Thoracic aorta (tissue), 2 donors: ENCODE data around the gene DSTYK. TPM values are rescaled to one million over a fixed set of nuclear protein-coding genes. Genes with fewer than 3 reads are reported as not detected.

ENCODE experiments used
- ATAC-seq: fragments of 150-250 bp; one replicate; pipeline ENCODE4 v1.8.0; 2017; ENCODE audit warnings: low read depth; ENCODE audit not compliant: insufficient number of reproducible peaks, low FRiP score
- DNase-seq: peaks from one replicate; pipeline ENCODE4 v3.0.0-alpha.2; 2020; ENCODE audit warnings: low spot score
- H3K27ac ChIP-seq, 2 donors: fragments of 200-600 bp; sonication (generic); 1 replicate in 1 of 2; 2 replicates in 1 of 2; pipeline ENCODE4 v1.5.1; 2016; ENCODE audit warnings: mild to moderate bottlenecking in 2 of 2, moderate library complexity in 2 of 2
- H3K27me3 ChIP-seq: fragments of 200-600 bp; sonication (generic); replicated peaks from 2 replicates; pipeline ENCODE4 v1.6.0; 2016; ENCODE audit warnings: mild to moderate bottlenecking; ENCODE audit not compliant: insufficient read depth
- H3K36me3 ChIP-seq: fragments of 200-600 bp; sonication (generic); one replicate; pipeline ENCODE4 v1.5.1; 2016
- H3K4me1 ChIP-seq, 2 donors: fragments of 200-600 bp; sonication (generic); 1 replicate in 1 of 2; 2 replicates in 1 of 2; pipeline versions ENCODE4 v1.5.1 to v1.6.0; 2016; ENCODE audit warnings: low read depth in 2 of 2, mild to moderate bottlenecking in 1 of 2; ENCODE audit not compliant: control insufficient read depth in 1 of 2
- H3K4me3 ChIP-seq: fragments of 200-600 bp; sonication (generic); 2 replicates; pipeline ENCODE4 v1.5.1; 2016; ENCODE audit warnings: mild to moderate bottlenecking
- H3K9me3 ChIP-seq: fragments of 200-600 bp; sonication (generic); 2 replicates; pipeline ENCODE4 v1.5.1; 2016
- total RNA-seq, 2 donors: library from RNA; depleted of rRNA; stranded (reverse); fragments of >200 nt; gene quantifications; one replicate each; pipeline versions ENCODE4 v1.1.0 to v1.2.3, GENCODE V29; 2016
- TF ChIP-seq, protein P1 (sequence below): fragments of 200-600 bp; sonication (generic); IDR thresholded peaks from one replicate; pipeline ENCODE4 v1.5.1; 2019; ENCODE audit warnings: antibody characterized with exemption

Gene DSTYK
- total RNA-seq, 2 donors from 2014 or later: 12.9 to 14.4 TPM

DNA sequence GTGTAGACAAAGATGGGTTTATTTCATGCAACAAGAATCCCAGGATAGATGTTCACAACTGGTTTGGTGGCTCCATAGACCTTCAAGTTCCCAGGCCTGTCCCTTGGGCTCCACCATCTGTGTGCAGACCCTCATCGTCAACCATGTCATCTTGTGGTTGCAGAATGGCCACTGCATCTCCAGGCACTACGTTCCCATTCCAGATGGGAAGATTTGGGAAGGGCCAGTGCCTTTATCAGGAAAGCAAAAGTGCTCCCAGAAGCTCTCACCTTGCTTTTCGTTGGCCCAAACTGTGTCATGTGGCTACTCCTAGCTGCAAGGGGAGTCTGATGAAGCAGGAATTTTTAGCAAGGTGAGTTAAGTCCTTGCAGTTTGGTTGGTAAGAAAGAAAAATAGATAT is 29.1 kb upstream of the DSTYK start:
- Histone ChIP-seq H3K36me3 (peaks cover 9% of the 10 kb centered on the region), H3K4me3 (no peak overlapping the region), H3K4me1 (peaks cover 1 to 16% of the 10 kb centered on the region in 2 donors), H3K27me3 (no peaks in the 10 kb centered on the region), H3K9me3 (no peaks in the 10 kb centered on the region), H3K27ac (no peak overlapping the region)
- ATAC-seq (no peak), DNase-seq (no peak)
- TF ChIP-seq, protein P1, sequence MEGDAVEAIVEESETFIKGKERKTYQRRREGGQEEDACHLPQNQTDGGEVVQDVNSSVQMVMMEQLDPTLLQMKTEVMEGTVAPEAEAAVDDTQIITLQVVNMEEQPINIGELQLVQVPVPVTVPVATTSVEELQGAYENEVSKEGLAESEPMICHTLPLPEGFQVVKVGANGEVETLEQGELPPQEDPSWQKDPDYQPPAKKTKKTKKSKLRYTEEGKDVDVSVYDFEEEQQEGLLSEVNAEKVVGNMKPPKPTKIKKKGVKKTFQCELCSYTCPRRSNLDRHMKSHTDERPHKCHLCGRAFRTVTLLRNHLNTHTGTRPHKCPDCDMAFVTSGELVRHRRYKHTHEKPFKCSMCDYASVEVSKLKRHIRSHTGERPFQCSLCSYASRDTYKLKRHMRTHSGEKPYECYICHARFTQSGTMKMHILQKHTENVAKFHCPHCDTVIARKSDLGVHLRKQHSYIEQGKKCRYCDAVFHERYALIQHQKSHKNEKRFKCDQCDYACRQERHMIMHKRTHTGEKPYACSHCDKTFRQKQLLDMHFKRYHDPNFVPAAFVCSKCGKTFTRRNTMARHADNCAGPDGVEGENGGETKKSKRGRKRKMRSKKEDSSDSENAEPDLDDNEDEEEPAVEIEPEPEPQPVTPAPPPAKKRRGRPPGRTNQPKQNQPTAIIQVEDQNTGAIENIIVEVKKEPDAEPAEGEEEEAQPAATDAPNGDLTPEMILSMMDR: no peak

DNA sequence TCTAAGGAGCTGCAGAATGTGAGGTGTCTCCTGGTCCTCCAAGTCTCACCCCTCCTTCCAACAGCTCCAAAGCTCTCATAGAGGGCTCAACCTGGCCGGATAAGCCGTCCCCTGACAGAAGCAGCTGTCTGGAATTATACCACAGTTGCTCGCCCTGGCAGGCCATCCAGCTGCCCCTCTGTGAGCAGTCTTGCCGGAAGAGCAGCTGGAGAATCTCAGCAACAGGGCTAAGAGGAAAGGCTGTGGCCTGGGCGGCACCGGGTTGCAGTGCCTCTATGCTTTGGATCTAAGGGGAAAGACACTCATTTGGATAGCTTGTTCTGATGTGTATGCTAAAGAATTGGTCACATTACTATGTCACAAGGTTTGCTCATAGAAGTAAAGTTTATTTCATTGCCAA is 28.6 kb upstream of the DSTYK start:
- Histone ChIP-seq H3K9me3 (no peaks in the 10 kb centered on the region), H3K4me1 (peaks cover 5 to 21% of the 10 kb centered on the region in 2 donors), H3K36me3 (peaks cover 9% of the 10 kb centered on the region), H3K4me3 (no peak overlapping the region), H3K27me3 (no peaks in the 10 kb centered on the region), H3K27ac (no peak overlapping the region)
- DNase-seq (no peak), ATAC-seq (no peak)
- TF ChIP-seq, protein P1: no peak

DNA sequence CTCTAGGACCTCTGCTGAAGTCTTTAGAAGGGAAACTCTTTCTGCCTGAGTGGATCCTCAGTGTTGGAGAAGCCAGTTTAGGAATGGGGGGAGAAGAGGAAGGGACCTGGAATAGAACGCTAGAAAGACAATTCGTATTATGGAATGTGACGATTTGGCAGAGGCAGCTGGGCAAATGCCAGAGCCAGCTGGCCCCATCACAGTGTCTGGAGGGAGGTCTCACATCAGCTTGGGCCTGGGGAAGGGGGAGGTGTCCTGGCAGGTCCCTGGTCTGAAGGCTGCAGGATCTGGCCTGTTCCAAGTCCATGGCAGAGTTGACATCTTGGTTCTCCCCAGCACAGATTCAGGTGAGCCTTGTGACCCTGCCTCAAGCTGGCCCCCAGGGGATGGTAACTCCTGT is 27.6 kb upstream of the DSTYK start:
- Histone ChIP-seq H3K9me3 (no peaks in the 10 kb centered on the region), H3K36me3 (peaks cover 9% of the 10 kb centered on the region), H3K4me1 (peaks cover 5 to 28% of the 10 kb centered on the region in 2 donors), H3K27ac (no peak overlapping the region), H3K4me3 (no peak overlapping the region), H3K27me3 (no peaks in the 10 kb centered on the region)
- ATAC-seq: no peak
- DNase-seq: no peak
- TF ChIP-seq, protein P1: no peak

DNA sequence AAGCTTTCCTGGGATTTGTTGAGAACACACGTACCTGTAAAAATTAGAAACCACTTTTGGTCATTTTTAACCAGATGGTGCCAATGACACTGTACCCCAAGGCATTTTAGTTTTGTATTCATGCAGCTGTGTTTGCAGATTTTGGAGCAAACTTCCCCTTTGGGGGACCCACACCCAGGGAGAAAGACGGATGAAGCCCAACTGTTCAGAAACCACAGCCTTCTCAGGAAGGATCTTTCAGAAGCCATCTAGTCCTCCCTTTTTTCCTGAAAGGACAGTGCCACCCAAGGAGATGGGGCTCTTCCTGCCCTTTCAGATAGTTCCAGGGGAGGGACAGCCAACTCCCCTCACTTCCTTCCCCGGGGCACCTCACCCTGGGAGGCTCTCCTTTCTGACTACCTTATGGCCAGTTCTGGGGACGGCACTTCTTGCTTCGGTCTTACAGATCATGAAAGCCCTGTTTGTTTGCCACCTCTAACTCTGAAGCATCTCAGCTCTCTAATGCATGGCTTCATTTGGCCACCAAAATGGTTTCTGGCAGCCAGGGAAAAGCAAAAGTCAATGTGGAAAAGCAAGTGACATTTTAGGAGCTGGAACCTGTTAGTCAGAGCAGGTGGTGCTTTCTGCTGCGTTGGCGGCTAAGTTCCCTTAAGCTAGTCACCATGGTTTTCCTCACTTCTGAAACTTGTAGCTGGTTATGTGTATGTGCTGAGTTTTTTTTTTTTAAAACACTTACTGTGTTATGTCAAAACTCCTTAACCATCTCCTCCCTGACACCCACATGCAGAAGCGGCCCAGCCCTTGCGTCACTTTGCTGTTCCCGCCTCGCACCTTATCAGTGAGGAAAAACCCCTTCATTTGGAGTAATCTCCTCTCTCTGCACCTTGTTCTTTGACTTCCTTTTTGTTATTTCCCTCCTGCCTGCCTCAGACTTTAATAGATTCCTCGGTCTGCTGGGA is 26.3 kb upstream of the DSTYK start:
- Histone ChIP-seq H3K9me3 (no peaks in the 10 kb centered on the region), H3K4me3 (no peak overlapping the region), H3K36me3 (peaks cover 9% of the 10 kb centered on the region), H3K27ac (no peak overlapping the region), H3K4me1 (peaks cover 5 to 28% of the 10 kb centered on the region in 2 donors), H3K27me3 (no peaks in the 10 kb centered on the region)
- ATAC-seq: no peak
- DNase-seq: no peak
- TF ChIP-seq, protein P1: no peak

DNA sequence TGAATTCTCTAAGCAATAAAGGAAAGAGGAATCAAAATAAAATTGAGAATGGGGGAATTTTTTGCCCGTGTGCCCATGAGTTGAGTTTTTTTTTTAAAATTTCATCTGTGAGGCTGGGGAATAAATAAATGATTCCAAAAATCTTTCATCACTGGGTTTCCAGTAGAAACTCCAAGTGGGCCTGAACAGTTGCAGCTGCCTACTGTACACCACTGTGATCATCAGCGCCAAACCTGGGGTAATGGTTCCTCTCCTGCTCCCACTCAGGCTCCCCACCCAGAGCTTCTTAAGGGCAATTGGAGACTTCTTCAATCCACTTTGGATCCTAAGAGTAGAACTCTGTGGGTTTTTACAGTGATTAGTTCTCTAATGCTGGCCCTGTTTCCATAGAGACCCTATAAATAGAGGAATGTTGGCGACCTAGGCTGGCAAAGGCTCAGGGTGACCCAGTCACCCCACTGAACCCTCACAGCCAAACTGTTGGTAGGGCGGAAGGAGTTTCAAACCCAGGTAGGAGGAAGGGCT is 25.5 kb upstream of the DSTYK start:
- H3K9me3 ChIP-seq: no peaks in the 10 kb centered on the region
- H3K4me1 ChIP-seq: peaks cover 5 to 28% of the 10 kb centered on the region in 2 donors
- H3K27ac ChIP-seq: no peak overlapping the region
- H3K36me3 ChIP-seq: peaks cover 5% of the 10 kb centered on the region
- H3K4me3 ChIP-seq: no peak overlapping the region
- H3K27me3 ChIP-seq: no peaks in the 10 kb centered on the region
- ATAC-seq (no peak), DNase-seq (no peak)
- TF ChIP-seq, protein P1: no peak
